ENCODE data around the gene RSPH10B2.
"Not testable (repeated sequence)": the region's sequence is repeated elsewhere in the genome, so short reads cannot be mapped to it uniquely, and the experiment has no call there.

- not testable (repeated sequence) for TF ChIP-seq ZNF337 (CRISPR knock-in tag; IDR thresholded peaks at IDR 0.05; ENCODE audit: borderline replicate concordance, low read depth); EZH2 (conservative IDR thresholded peaks at IDR 0.05; ENCODE audit: low read depth, low read length); MLX (CRISPR knock-in tag; IDR thresholded peaks at IDR 0.05); HDAC2 (CRISPR knock-in tag; IDR thresholded peaks at IDR 0.05); AFF4 (CRISPR knock-in tag; IDR thresholded peaks at IDR 0.05); E2F5 (CRISPR knock-in tag; conservative IDR thresholded peaks at IDR 0.05)
Measured at GRCh38 chr7:6825236-6826125, 71.6 kb downstream of the RSPH10B2 start.

Measured in HepG2 (cell line).